Measurements from ENCODE around the gene TRAF2.

GRCh38 chr9:136928591-136928990 is 42.3 kb downstream of the TRAF2 start:
- no peak for TF ChIP-seq CTCF (IDR thresholded peaks at IDR 0.05; ENCODE audit: control extremely low read depth in 1 of 3, insufficient read depth in 1 of 3, low read depth in 1 of 3, low read length in 3 of 3)
- TF ChIP-seq POLR2AphosphoS5 (IDR thresholded peaks at IDR 0.05; ENCODE audit: low read depth, low read length), result no peak
- no peak for TF ChIP-seq SP1 (IDR thresholded peaks at IDR 0.05; ENCODE audit: low read depth, low read length)
- TF ChIP-seq POLR2A (IDR thresholded peaks at IDR 0.05; ENCODE audit: control extremely low read depth in 1 of 2, low read depth in 2 of 2, low read length in 2 of 2), result no peak

Measured in H1 (cell line).